GM04503 (cell line): Measurements from ENCODE around the gene ATP6V1B1.

ENCODE experiments used
- DNase-seq: peaks from one replicate; pipeline ENCODE4 v3.0.0-alpha.2; 2012; ENCODE audit warnings: low read depth

ATP6V1B1 gene

DNA sequence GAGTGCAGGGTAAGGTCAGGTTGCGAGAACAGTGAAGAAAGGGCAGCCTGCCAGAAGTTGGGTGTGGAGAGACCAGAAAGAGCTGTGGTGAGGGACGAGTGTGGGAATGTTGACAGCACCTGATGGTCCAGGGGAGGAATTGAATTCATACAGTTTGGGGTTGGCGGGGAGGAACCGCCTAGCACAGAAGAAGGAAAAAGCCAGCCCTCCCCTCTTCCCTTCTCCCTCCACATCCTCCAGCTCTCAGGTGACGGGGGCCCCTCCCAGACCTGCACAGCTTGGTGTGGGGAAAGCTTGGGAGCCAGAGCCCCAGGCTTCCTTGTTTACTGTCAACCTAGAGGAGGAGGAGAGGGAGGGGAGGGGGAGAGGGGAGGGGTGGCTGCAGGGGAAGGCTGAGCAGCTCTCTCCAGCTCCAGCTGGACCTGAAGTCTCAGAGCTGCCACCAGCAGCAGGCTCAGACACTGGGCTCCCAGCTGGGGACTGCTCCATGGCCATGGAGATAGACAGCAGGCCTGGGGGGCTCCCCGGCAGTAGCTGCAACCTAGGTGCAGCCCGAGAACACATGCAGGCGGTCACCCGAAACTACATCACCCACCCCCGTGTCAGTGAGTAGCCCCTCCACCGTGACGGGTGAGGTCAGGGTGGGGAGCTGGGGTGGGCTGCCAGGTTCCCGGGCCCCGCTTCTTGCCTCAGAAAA lies at the start of gene ATP6V1B1:
TSS of gene ATP6V1B1 (plus strand) at position 433 of the 697 bp plus-strand sequence. CDS start at position 488, 55 bp downstream.
- no peak for DNase-seq

DNA sequence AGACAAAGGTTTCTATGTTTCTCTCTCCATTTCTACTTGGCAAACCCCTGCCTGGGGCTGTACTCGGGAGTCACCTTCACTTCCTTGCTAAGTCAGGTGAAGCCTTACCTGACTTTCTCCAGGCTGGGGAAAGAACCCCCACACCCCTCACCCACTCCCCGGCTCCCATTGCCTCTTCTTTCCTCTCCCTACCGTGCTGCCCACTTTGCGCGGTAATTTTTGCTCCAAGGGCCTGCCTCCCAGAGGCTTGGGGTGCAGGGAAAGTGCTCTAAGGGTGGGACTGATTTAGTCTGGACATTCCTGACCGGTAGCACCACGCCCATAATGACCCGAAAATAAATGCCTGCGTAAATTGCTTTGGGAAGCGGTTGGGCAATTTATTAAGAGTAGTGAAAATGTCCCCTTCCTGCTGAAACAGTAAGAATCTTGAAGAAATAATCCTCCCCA lies 49.1 kb upstream of the ATP6V1B1 start:
- no peak for DNase-seq

DNA sequence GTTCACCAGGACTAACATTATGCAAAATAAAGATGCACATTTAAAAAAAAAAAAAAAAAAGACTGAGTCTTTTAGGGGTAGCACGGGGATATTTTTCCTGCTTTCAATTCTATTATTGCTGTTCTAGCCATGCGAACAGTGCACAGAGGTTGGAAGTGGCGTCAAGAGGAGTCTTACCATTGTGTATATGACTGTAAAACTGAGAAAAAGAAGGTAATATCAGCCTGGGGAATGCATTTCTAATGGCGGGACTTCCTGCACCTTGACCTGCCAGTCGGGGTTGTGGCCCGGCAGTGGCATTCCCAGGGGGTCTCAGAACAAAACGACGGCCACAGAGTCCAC lies 48.5 kb upstream of the ATP6V1B1 start:
- DNase-seq: no peak

DNA sequence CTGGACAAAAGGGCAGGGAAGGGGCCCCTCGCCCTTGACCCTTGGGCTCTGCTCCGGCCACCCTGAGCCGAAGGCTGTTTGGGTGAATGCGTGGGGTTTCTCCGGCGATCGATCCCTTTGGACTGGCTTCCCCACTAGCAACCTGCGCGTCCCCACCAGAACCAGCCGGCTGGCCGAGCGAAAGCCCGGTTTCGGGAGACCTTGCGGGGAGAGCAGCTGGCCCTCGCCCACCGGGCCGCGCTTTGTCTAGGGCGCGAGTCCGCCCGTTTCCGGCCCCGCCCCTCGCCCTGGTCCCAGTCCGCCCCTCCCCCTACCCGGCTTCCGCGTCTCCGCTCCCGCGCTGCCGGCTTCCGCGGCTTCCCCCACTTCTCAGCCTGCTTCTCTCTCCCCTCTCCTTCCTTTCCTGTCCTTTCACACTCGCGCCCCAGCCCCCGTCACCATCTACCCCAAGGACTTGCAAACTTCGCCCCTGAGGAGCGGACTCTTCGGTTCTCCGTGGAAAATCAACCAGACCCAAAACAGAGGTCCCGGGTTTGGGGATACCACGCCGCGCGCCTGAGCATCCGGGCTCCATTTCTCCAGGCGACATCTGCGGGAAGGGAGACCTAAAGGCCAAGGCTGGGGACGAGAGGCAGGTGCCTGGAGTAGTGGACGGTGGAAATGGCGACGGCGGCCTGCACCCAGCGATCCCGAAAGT lies 48.0 kb upstream of the ATP6V1B1 start:
- no peak for DNase-seq

DNA sequence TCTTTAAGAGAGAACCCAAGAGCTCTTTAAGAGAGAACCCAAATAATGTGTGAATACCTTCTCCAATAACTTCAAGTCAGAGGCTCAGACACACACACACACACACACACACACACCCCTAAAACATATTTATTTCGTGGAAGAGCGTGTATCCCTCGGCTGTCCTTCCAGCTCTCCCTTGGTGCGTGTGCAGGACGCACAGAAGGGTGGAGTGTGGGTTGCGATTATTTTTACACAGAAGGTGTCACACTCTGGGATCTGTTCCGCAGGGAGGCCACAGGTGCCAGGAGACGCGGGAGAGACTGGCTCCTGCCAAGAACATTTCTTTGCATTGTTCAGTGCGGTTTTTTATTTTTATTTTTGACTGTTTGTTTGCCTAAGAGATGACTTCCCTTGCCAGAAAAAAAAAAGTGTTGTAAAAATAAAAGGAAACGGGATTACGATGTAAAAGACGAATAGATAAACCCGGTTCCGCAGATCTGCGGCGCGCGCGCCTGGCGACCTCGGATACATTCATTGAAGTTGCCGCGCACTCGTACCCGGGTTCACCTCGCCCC lies 47.3 kb upstream of the ATP6V1B1 start:
- no peak for DNase-seq

DNA sequence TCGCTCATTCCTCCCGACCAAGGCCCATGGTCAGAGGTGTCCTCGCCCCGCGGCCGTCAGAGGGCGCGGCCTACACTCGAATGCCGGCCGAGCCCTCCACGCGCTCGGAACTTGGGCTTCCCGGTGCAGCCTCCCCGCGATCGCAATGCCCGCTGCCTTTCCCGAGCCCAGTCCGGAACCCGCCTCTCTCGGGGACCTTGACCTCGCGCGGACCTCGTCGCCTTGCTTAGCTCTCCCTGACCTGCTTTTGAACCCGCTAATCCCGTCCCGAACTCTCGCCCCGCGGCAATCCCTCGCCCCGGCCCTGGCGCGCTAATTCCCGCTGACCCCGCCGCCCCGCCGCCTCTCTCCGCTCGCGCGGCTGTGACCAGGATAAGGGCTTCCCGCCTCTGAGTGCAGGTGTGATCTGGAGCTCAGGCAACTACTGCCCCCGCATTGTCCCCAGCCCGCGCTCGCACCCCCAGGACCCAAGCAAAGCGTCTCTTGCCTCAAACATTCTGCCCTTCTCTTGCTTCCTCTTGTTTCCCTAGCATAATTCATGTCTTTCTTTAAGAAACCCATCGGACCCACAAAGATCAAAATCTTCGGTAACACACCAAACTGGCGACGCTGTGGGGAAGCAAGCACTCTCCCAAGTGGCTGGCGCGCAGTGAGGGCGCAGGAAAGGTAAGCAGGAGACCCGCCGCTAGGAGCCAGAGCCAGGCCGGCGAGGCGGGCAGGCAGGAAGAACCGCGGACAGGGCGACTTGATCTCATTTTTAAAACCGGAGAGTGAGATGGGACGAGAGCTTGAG lies 46.6 kb upstream of the ATP6V1B1 start:
- no peak for DNase-seq

DNA sequence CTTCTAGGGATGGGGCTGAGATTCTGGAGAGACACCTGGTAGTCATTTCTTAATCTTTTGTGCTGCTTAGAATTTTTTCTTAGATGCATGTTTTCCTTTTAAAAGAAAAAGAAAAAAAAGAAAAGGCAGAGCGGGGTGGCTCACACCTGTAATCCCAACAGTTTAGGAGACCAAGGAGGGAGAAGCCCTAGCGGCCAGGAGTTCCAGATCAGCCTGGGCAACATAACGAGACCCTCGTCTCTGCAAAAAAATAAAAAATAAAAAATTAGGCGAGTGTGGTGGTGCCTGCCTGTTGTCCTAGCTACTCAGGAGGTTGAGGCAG lies 46.0 kb upstream of the ATP6V1B1 start:
- DNase-seq: no peak

DNA sequence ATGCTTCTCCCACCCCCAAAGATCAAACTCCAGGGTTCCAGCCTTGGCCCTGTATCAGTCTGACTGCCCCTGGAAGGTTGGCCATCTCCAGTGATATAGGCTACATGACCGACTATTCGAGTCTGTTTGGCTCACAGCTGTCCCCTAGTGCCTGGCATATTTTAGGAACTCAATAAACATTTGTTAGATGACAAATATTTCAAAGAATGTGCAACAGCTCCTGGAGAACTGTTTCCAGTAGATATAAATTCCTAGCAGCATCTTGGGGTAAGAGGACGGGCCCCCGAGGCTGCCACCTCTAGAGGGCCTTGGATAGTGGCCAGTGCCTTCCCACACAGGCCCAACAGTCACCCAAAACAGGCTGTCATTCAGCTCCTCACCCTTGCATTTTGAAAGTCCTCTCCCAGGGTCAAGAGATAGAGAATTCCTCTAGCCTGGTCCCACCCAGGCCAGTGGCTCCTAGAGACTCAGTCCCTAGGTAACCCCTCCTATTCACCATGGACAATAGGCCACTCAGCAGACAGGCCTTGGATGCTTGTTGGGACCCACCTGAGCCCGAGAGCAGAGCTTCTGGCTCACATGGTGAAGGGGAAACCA lies 45.1 kb upstream of the ATP6V1B1 start:
- no peak for DNase-seq

DNA sequence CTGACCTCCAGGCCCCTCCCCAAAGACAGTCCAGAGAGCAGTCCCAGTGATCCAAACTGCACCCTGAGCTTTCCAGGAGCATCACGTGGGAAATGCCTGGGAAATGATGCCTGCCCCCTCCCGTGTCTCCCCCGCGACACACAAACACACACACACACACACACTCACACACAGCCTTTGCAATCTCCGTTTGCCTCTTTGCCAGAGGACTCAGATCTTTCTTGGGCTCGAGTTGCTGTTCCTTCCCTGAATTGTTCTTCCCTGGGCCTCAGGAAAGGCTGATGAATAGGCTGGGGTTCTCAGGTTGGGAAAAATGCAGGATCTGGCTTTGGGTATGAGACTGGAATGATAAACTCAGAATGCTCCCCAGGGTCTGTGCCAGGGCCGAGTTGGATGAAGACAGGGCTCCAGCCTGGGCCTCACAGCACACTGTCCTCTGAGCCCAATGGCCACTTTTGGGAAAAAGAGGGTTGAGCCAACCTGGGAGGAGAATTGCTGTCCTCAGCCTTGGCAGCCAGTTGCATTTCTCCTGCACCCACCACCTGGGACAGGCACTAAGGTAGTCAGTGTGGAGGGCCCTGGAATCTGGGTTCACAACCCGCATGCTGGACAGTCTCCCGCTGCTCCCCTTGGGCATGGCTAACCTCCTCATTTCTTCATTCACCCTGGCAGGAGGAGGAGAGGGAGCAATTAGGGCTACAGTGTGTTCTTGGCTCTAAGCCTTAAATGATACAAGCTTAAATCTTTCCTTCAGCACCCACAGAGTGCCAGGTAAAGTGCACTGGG lies 43.9 kb upstream of the ATP6V1B1 start:
- no peak for DNase-seq

DNA sequence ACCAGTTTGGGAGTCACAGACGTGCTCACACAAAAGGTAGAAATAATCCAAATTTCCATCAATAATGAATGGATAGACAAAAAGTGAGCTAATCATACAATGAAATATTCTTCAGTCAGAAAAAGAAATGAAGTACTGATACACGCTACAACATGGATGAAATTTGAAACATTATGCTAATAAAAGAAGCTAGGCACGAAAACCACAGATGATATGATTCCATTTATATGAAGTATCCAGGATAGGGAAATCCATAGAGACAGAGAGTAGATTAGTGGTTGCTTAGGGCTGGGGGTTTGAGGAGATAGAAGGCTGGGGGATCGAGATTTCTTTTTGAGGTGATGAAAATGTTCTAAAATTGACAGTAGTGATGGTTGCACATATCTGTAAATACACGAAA lies 43.0 kb upstream of the ATP6V1B1 start:
- no peak for DNase-seq

DNA sequence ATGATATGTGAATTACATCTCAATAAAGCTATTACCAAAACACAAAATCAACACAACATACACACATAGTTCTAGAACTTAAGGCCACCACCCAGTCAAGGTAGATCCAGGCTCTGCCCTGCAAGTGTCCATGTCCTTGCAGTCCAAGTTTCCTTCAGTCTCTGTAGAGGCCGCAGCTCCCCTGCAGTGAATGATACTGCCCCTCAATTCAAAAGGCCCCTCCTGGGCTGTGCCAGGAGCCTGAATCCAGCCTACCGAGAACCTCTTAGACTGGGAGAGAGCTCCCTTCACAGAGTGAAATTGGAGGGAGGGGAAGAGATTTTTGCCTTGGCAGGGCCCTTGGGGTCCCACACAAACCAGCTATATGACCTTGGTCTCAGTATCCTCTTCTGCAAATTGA lies 42.5 kb upstream of the ATP6V1B1 start:
- no peak for DNase-seq

DNA sequence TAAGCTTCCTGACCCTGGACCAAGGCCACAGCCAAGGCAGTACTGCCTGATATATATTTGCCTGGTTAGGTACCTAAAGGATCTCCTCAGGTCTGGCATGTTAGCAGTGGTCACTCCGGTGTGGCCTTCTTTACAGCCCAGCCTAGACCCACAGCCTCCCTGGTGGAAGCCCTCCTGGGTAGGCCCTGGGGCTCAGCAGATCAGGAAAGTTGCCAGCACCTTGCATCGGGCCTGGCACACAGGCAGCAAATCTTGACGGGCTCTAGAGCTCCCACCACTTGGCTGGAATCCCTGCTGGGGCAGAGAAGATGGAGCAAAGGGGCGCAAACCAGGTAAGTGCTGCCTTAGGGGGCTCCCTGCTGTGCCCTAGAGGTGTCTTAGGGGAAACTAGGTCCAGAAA lies 40.9 kb upstream of the ATP6V1B1 start:
- DNase-seq: no peak

DNA sequence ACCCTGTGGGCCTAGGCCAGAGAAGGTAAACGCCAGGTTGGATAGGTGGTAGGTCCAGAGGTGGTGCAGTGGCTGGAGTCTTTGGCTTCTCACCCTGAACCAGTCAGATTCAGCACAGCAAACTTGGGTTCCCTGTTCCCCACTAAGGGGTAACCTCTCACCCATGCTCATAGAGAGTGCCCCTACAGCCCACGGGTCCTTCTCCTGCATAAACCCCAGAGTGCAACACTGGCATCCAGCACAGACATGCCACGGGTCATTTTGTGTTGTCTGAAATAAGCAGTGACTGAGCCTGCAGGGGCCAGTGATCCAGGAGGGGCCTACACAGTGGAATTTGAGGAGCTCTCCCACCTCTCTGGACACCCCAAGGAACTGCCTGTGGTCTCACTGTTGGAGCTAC lies 40.5 kb upstream of the ATP6V1B1 start:
- no peak for DNase-seq

DNA sequence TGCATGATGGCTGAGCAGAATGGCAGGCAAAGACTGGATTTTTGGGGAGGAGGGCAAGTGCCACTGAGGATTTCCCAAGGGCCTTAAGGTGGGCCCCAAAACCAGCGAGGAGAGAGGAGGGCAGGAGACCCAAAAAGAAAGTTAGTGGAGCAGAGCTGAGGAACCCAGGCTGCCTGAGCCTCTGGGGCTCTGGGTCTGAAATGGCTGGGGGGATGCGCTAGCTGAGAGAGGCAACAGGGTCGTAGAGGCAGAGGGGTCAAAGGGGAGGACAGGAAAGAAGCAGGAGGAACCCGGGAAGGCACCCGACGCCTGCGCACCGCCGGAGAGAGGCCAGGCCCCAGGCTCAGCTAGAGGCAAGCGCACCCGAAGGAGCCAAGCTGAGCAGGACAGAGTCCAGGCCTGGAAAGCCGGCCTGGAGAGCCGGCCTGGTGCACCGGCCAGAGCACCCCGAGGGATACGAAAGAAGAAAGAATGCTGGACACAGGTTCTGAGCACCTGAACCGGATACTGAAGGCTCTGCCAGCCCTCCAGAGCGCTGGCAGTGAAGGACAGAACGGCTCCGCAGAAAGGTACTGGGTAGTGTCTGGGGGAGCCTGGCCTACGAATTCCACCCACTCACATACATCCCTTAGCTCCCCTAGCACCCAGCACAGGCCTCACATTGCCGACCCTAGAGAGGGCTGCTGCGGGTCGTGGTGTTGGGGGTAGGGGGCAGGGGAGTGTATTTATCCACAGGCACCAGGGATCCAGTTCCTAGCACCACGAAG lies 39.5 kb upstream of the ATP6V1B1 start:
- no peak for DNase-seq

DNA sequence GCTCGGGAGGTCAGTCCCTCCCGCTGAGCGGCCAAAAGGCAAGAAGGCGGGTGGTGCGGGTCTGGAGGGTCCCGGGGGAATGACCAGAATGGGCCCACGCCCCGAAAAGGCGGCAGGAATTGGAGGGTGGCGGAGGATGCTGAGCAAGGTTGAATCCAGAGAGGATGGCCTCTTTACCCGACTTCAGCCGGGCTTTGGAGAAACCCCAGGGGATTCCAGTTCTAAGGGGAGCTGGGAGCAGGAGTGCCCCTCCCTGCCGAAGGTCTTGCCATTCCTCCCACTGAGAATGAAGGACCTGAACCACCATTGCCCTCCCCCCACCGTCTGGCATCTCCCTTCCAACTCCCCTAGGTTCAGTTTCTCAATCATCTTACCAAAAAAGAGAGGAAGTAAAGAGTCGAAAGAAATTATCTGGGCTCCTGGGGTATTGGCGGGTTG lies 38.9 kb upstream of the ATP6V1B1 start:
- DNase-seq: no peak

DNA sequence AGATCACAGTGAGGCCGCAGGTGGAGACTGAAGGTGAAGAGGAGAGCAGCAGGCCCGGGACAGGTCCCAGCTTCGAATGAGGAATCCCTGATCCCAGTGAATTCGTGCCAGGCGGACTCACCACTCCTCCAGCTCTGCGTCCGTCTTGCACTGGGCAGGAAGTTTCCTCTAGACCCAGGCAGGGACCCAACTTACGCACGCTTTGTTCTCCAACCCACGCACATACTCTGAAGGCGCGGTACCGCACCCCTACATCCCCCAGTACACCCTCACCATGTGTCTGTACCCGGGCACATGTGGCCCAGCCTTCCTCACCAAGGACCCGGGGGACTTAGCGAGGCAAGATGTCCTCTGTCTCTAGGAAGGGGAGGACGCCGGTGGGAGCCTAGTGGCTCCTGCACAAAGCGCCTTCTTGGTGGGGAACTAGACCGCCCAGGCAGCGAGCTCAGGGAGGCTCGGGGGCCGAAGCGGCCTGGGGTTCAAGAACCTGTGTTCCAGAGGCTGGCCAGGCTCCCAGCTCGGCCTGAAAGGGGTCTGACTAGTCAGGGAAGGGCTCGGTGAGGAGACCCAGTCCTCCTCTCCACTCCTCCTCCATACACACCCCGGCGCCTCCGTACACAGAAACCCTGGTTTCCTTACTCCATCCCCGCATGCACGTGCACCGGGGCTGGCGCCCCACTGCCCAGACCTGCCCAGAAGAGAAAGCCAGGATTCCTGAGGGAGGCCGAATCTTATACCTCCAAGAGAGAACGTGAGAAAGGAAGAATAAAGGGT lies 38.3 kb upstream of the ATP6V1B1 start:
- DNase-seq: no peak

DNA sequence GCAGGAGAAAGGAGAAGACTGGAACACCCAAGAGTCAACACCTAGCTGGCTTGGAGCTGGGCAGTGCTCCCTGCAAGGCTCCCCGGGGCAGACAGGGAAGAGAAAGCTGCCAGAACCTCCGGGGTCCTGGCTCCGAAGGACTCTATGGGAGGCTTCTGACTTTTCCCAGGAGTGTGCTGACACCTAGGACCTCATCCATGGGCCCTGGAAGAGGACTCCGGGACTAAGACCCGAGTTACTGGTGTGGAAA lies 37.8 kb upstream of the ATP6V1B1 start:
- DNase-seq: no peak

DNA sequence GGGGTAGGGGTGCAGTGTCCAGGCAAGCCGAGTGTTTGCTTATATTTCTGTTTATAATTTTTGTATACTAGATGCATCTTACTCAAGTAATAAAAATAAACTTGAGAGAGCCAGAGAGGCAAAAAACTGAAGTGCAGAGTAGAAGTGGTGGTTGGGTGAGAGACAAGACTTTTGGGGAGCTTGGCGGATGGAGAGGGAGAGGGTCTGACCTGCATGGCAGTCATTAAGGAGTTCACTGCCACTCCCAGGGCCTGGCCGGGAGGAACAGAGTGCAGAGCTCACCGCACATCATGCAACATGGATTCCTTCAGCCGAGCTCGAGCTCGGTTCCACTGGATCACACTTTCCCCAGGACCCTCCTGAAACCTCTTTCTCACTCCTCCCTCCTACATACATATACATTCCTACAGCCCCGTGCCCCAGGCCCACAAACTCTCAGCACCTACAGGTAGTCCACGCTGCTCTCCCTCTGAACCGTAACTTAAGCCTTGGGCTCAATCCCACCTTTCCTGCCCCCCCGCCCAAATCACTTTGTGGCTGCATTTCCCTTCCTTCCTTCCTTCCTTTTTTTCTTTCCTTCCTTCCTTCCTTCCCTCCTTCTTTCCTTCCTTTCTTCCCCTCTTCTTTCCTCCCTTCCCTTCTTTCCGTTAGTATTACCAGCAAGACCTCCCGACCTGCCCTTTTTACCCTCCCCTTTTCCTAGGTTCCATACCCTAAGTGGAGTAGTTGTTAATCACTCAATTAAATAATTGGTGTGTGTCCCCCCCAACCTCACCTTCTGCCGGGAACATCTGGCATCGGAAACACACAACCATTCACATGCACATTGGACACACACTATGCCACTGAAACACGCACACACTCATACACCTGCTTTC lies 37.1 kb upstream of the ATP6V1B1 start:
- no peak for DNase-seq
